Activated T-cell treated with anti-CD3 and anti-CD28 coated beads, Interleukin-2, amount 50 U/mL, for 4 hours (primary cell): ENCODE results near the gene EPAS1. TPM values are rescaled to one million over a fixed set of nuclear protein-coding genes. Genes with fewer than 3 reads are reported as not detected.

Source experiments
- ATAC-seq, 2 donors: fragments of 200-7000 bp; cut with Tn5 transposase; one replicate each; pipeline ENCODE4 v1.10.0; 2021
- DNase-seq: peaks from one replicate; pipeline ENCODE4 v3.0.0-alpha.2; 2020
- H3K27me3 Mint-ChIP-seq: one replicate; pipeline ENCODE4 v1.8.0; 2021; ENCODE audit warnings: low read depth, mixed read lengths
- H3K36me3 Mint-ChIP-seq: one replicate; pipeline ENCODE4 v1.8.0; 2022; ENCODE audit warnings: mixed read lengths; ENCODE audit not compliant: insufficient read depth
- H3K4me1 Mint-ChIP-seq: one replicate; pipeline ENCODE4 v1.8.0; 2021; ENCODE audit warnings: low read depth, mixed read lengths
- H3K4me3 Mint-ChIP-seq: one replicate; pipeline ENCODE4 v1.8.0; 2021; ENCODE audit warnings: mild to moderate bottlenecking, moderate library complexity, mixed read lengths
- H3K9me3 Mint-ChIP-seq: one replicate; pipeline ENCODE4 v1.8.0; 2021; ENCODE audit warnings: mixed read lengths
- total RNA-seq, 3 donors: library from RNA; stranded (reverse); gene quantifications; one replicate each; pipeline ENCODE4 v1.2.1, GENCODE V29; 2021

EPAS1 gene
- total RNA-seq, result 10 to 100 TPM in 1 of 3 donors, 1 to 10 TPM in 2; 7.0 to 15.5 (median 7.0) TPM

DNA sequence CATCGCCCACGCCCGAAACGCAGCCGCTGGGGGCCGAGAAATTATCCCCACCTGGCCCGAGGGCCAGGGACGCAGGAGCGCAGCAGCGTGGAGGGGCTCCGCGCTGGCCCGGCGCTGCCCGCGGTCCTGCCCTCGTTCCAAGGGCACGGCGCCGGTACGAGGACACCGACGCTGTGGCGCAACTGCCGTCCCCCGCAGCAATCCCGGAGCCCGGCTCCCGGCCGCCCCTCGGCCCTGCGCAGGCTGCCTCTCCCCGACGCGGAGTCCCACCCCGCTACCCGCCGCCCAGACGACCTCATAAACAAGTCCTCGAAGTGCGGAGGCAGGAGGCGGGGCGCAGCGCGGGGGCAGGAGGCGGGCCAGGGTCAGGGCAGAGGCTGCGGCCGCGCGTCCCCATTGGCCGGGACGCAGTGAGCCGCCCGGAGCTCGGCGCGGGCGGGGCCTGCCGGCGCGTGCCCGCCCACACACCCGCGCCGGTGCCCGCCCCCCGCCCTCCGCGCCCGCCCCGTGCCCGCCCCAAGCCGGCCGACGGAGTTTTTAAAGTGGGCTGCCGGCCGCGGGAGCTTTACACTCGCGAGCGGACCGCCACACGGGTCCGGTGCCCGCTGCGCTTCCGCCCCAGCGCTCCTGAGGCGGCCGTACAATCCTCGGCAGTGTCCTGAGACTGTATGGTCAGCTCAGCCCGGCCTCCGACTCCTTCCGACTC is at the start of gene EPAS1:
TSS of gene EPAS1 (plus strand) at position 568 of the 706 bp plus-strand sequence. CDS start 505 bp downstream, outside the sequence.
- H3K27me3 Mint-ChIP-seq, result peaks cover 45% of the 10 kb centered on the region
- H3K36me3 Mint-ChIP-seq, result no peaks in the 10 kb centered on the region
- DNase-seq (peak; percentile 77), ATAC-seq (peak; percentile 82 to 88)
- H3K4me3 Mint-ChIP-seq, result peak within 1 kb of the TSS; percentile 84
- no peaks in the 10 kb centered on the region for H3K9me3 Mint-ChIP-seq
- H3K4me1 Mint-ChIP-seq, result peaks cover 24% of the 10 kb centered on the region

- H3K27me3 Mint-ChIP-seq, result no peaks in the 10 kb centered on the region
- no peak for ATAC-seq
- no peaks in the 10 kb centered on the region for H3K36me3 Mint-ChIP-seq
- H3K4me1 Mint-ChIP-seq, result no peaks in the 10 kb centered on the region
- no peaks in the 10 kb centered on the region for H3K9me3 Mint-ChIP-seq
- no peak overlapping the region for H3K4me3 Mint-ChIP-seq
- DNase-seq, result no peak
Observed at GRCh38 chr2:46248171-46248570, 49.0 kb upstream of the EPAS1 start.

DNA sequence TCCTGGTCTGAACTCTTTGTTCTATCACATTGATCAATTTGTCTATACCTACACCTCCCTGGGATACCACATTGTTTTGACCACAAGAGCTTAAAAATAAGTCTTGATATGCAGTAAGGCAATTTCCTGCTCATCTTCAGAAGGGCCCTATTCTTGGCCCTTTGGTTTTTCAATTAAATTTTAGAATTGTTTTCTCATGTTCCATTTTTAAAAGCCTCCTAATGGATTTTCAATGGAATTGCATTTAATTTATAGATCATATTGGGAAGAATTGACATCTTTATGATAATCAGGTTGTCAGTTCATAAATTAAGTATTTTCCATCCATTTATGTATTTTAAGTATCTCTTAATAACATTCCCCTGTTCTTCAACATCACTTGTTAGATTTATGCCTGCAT is 47.6 kb upstream of the EPAS1 start:
- no peaks in the 10 kb centered on the region for H3K4me1 Mint-ChIP-seq
- no peaks in the 10 kb centered on the region for H3K9me3 Mint-ChIP-seq
- no peak overlapping the region for H3K4me3 Mint-ChIP-seq
- DNase-seq (no peak), ATAC-seq (no peak)
- H3K36me3 Mint-ChIP-seq, result no peaks in the 10 kb centered on the region
- H3K27me3 Mint-ChIP-seq, result no peaks in the 10 kb centered on the region

DNA sequence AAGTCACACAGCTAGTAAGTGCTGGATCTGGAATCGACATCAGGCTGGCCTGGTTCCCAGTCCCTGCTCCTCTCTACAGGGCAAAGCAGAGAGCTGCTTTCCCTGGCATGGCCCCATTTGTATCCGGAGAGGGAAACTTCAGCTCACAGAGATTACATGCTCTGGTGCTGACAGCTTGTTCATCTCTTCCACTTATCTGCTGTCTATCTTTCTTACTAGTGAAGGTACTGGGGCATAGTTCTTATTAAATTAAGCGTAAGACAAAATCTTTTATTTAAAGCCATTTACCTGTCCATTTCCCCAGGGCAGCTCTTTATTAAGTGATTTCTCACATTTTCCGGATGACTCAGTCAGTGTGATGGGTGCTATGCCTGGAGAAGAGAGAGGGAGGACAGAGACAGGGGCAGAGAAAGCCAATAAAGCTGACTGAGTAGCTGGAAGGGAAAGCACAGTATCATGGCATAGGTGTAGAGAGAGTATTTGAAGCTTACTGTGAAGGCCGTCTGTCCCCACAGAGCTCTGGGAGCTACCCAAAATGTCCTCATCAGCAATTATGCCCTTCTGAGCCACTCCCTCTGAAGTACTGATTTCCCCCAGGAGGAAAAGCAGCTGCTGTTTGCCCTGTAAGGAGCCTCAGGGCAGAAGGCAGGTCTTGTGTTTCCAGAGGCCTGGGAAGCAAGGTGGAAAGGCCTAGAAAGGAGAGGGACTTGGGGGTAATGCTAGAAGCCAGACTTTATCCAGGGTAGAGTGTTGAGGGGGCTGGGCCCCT is 44.1 kb upstream of the EPAS1 start:
- Mint-ChIP-seq H3K4me3 (no peak overlapping the region), H3K4me1 (no peaks in the 10 kb centered on the region), H3K36me3 (no peaks in the 10 kb centered on the region), H3K9me3 (no peaks in the 10 kb centered on the region), H3K27me3 (no peaks in the 10 kb centered on the region)
- ATAC-seq, result no peak
- DNase-seq, result no peak

- H3K27me3 Mint-ChIP-seq, result no peaks in the 10 kb centered on the region
- no peaks in the 10 kb centered on the region for H3K36me3 Mint-ChIP-seq
- H3K4me3 Mint-ChIP-seq, result no peak overlapping the region
- no peaks in the 10 kb centered on the region for H3K9me3 Mint-ChIP-seq
- no peak for DNase-seq
- no peak for ATAC-seq
- H3K4me1 Mint-ChIP-seq, result no peaks in the 10 kb centered on the region
Observed at GRCh38 chr2:46254474-46254873, 42.7 kb upstream of the EPAS1 start.

GRCh38 chr2:46256563-46257142 is 40.6 kb upstream of the EPAS1 start:
- DNase-seq, result no peak
- Mint-ChIP-seq H3K4me3 (no peak overlapping the region), H3K27me3 (no peaks in the 10 kb centered on the region), H3K36me3 (no peaks in the 10 kb centered on the region), H3K4me1 (no peaks in the 10 kb centered on the region), H3K9me3 (no peaks in the 10 kb centered on the region)
- no peak for ATAC-seq

DNA sequence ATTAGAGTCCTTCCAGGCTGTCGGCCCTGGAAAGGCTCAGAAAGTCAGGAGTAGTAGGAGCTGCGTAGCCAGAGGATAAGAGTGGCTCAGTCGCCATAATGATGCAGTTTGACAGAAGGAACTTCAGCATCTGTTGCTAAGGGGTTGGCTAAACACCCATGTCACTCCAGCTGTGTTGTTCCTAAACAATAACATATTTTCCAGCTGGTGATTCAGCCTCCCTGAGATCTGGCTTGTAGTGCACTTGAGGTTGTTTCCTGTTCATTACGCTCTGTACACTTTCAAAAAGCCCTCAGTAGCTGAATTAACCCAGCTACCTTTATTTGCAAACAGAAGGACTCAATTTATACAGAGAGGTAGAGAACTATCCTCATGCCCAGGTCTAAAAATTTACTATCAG is 39.7 kb upstream of the EPAS1 start:
- H3K36me3 Mint-ChIP-seq, result no peaks in the 10 kb centered on the region
- ATAC-seq (no peak), DNase-seq (no peak)
- H3K27me3 Mint-ChIP-seq, result no peaks in the 10 kb centered on the region
- no peaks in the 10 kb centered on the region for H3K4me1 Mint-ChIP-seq
- no peak overlapping the region for H3K4me3 Mint-ChIP-seq
- H3K9me3 Mint-ChIP-seq, result no peaks in the 10 kb centered on the region

DNA sequence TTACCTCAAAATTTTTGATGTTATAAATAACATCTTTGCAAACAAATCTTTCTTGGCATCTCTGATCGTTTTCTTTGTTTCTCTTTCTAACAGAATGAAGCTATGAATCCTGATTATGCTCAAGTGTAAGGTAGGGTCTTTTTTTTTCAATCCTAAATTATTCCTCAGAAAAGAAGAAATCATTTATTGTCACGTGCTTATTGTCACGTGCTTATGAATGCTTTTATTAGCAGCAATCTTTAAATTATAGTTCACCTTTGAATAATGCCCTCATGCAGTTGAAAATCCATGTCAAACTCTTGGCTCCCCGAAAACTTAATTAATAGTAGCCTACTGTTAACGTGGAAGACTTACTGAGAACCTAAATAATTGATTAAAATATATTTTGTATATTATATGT is 39.2 kb upstream of the EPAS1 start:
- Mint-ChIP-seq H3K4me3 (no peak overlapping the region), H3K36me3 (no peaks in the 10 kb centered on the region), H3K27me3 (no peaks in the 10 kb centered on the region), H3K9me3 (no peaks in the 10 kb centered on the region), H3K4me1 (no peaks in the 10 kb centered on the region)
- ATAC-seq, result no peak
- no peak for DNase-seq

GRCh38 chr2:46258937-46259776 is 38.0 kb upstream of the EPAS1 start:
- no peak overlapping the region for H3K4me3 Mint-ChIP-seq
- peaks cover 4% of the 10 kb centered on the region for H3K27me3 Mint-ChIP-seq
- ATAC-seq (no peak), DNase-seq (no peak)
- H3K4me1 Mint-ChIP-seq, result no peaks in the 10 kb centered on the region
- H3K36me3 Mint-ChIP-seq, result no peaks in the 10 kb centered on the region
- no peaks in the 10 kb centered on the region for H3K9me3 Mint-ChIP-seq

DNA sequence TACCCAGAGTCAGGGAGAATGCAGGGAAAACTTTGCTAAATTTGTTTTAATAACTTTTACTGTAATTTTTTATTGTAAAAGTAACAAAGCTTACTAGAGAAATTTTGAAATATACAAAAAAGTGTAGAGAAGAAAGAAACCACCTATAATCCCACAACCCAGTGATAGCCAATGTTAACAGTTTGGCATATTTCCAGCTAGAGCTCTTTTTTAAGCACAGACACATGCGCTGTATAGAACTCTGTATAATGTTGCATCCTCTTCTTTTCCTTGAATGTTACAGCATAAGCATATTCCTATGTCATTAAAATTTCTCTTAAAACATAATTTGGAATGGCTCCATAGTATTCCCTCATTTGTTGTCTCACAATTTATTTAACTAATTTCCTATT is 37.4 kb upstream of the EPAS1 start:
- H3K36me3 Mint-ChIP-seq, result no peaks in the 10 kb centered on the region
- ATAC-seq, result no peak

DNA sequence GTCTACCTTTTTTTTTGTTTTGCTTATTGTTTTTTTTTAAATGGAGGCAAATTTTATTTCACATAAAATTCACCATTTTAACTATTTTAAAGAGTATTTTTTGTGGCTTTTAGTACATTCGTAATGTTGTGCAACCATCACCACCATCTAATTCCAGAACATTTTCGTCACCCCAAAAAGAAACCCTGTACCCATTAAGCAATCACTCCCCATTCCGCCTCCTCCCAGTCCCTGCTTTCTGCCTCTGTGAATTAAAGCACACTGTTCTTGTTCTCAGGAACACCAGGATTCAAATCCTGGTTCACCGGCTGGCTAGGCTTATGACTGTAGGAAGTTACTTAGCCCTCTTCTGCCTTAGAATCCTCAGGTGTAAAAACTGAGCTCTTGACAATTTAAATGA is 36.9 kb upstream of the EPAS1 start:
- DNase-seq, result no peak
- Mint-ChIP-seq H3K4me1 (no peaks in the 10 kb centered on the region), H3K27me3 (peaks cover 4% of the 10 kb centered on the region), H3K36me3 (no peaks in the 10 kb centered on the region), H3K4me3 (no peak overlapping the region), H3K9me3 (no peaks in the 10 kb centered on the region)
- ATAC-seq, result no peak

More for the DNA sequence above, 37.4 kb upstream of the EPAS1 start:
- no peak for DNase-seq
- no peaks in the 10 kb centered on the region for H3K4me1 Mint-ChIP-seq
- H3K9me3 Mint-ChIP-seq, result no peaks in the 10 kb centered on the region
- H3K27me3 Mint-ChIP-seq, result peaks cover 4% of the 10 kb centered on the region
- H3K4me3 Mint-ChIP-seq, result no peak overlapping the region

- DNase-seq (no peak), ATAC-seq (no peak)
- Mint-ChIP-seq H3K4me3 (no peak overlapping the region), H3K36me3 (no peaks in the 10 kb centered on the region), H3K4me1 (peaks cover under 1% of the 10 kb centered on the region), H3K27me3 (peaks cover 4% of the 10 kb centered on the region), H3K9me3 (no peaks in the 10 kb centered on the region)
Observed at GRCh38 chr2:46262248-46262938, 34.8 kb upstream of the EPAS1 start.

- peaks cover 4% of the 10 kb centered on the region for H3K27me3 Mint-ChIP-seq
- DNase-seq, result no peak
- no peak for ATAC-seq
- H3K4me1 Mint-ChIP-seq, result peaks cover 3% of the 10 kb centered on the region
- no peak overlapping the region for H3K4me3 Mint-ChIP-seq
- no peaks in the 10 kb centered on the region for H3K9me3 Mint-ChIP-seq
- no peaks in the 10 kb centered on the region for H3K36me3 Mint-ChIP-seq
Observed at GRCh38 chr2:46263347-46263746, 33.9 kb upstream of the EPAS1 start.

GRCh38 chr2:46264447-46264846 is 32.8 kb upstream of the EPAS1 start:
- no peak for DNase-seq
- no peak overlapping the region for H3K4me3 Mint-ChIP-seq
- H3K27me3 Mint-ChIP-seq, result peaks cover 4% of the 10 kb centered on the region
- H3K9me3 Mint-ChIP-seq, result no peaks in the 10 kb centered on the region
- peaks cover 5% of the 10 kb centered on the region for H3K4me1 Mint-ChIP-seq
- H3K36me3 Mint-ChIP-seq, result no peaks in the 10 kb centered on the region
- ATAC-seq, result no peak
